HepG2 (cell line): ENCODE results near the gene DNAH9. TPM values are rescaled to one million over a fixed set of nuclear protein-coding genes. Genes with fewer than 3 reads are reported as not detected.

Source experiments
- ATAC-seq: fragments of 200-7000 bp; cut with Tn5 transposase; 3 replicates; pipeline ENCODE4 v1.9.1; 2020; ENCODE audit warnings: mild to moderate bottlenecking, moderate library complexity
- BruUV-seq: library from RNA; stranded (reverse); fragments of 400-500 nt; replicated peaks from 2 replicates; lab custom pipeline; 2021; lab: Mats Ljungman, UMichigan
- CTCF ChIA-PET: fragments of 300-600 bp; formaldehyde crosslinking; extraction: SDS; loops from one replicate; lab custom pipeline; 2021; ENCODE audit warnings: low total read pairs, inconsistent platforms, low intra/inter-chr PET ratio; lab: Yijun Ruan, JAX
- POLR2A ChIA-PET: fragments of 350-600 bp; sonication (Branson Sonifier 250); formaldehyde crosslinking; loops from one replicate; lab custom pipeline; 2020; ENCODE audit warnings: antibody characterized with exemption, inconsistent platforms; lab: Yijun Ruan, JAX
- DNase-seq: peaks from one replicate; pipeline ENCODE4 v3.0.0-alpha.2; 2015; ENCODE audit warnings: low spot score
- FAIRE-seq: peaks from 3 replicates; lab custom pipeline; 2011; peaks lifted over from hg19 to GRCh38; lab: Jason Lieb, UNC
- H2AFZ ChIP-seq: one replicate; pipeline ENCODE4 v1.6.1; 2011; ENCODE audit warnings: low read length, inconsistent platforms
- H3K27ac ChIP-seq: fragments of 300-600 bp; 3 replicates; pipeline ENCODE4 v1.8.0; 2011; ENCODE audit warnings: mixed run types, mild to moderate bottlenecking, mixed read lengths, low read length, inconsistent platforms; ENCODE audit not compliant: insufficient read depth; ENCODE audit errors: extremely low read length
- H3K27me3 ChIP-seq, 2 experiments: fragments of 200-600 bp in 1 of 2; 2 replicates in 1 of 2; 3 replicates in 1 of 2; pipeline versions ENCODE4 v1.6.0 to v1.8.0; 2011; ENCODE audit warnings: low read length in 2 of 2, mild to moderate bottlenecking in 2 of 2, moderate library complexity in 2 of 2, inconsistent platforms in 1 of 2; ENCODE audit not compliant: insufficient read depth in 2 of 2, control insufficient read depth in 1 of 2
- H3K36me3 ChIP-seq, 2 experiments: fragments of 200-600 bp in 1 of 2; replicated peaks in 1 of 2; 2 replicates in 1 of 2; 3 replicates in 1 of 2; pipeline versions ENCODE4 v1.5.1 to v1.8.0; 2011; ENCODE audit warnings: low read length in 2 of 2, inconsistent platforms in 1 of 2; ENCODE audit not compliant: insufficient read depth in 2 of 2, control insufficient read depth in 1 of 2
- H3K4me1 ChIP-seq: 2 replicates; pipeline ENCODE4 v1.5.1; 2012; ENCODE audit warnings: low read length, inconsistent platforms; ENCODE audit not compliant: insufficient read depth
- H3K4me2 ChIP-seq: 2 replicates; pipeline ENCODE4 v1.6.0; 2011; ENCODE audit warnings: low read depth, low read length, inconsistent platforms
- H3K4me3 ChIP-seq, 3 experiments: fragments of 200-600 bp in 1 of 3; sonication (generic), shearing (Covaris generic) in 1 of 3; replicated peaks in 1 of 3; 2 replicates each; pipeline ENCODE4 v1.5.1; 2011 to 2016; ENCODE audit warnings: low read length in 3 of 3, inconsistent platforms in 2 of 3, low read depth in 2 of 3, mild to moderate bottlenecking in 2 of 3, control low read depth in 1 of 3, mixed read lengths in 1 of 3; ENCODE audit not compliant: insufficient read depth in 1 of 3
- H3K79me2 ChIP-seq: one replicate; pipeline ENCODE4 v1.6.1; 2011; ENCODE audit warnings: low read length, inconsistent platforms; ENCODE audit not compliant: insufficient read depth
- H3K9ac ChIP-seq: 2 replicates; pipeline ENCODE4 v1.6.0; 2011; ENCODE audit warnings: mild to moderate bottlenecking, low read depth, low read length, inconsistent platforms; ENCODE audit not compliant: insufficient read depth
- H3K9me3 ChIP-seq: 2 replicates; pipeline ENCODE4 v1.5.1; 2012; ENCODE audit warnings: mild to moderate bottlenecking, low read length
- H4K20me1 ChIP-seq: 2 replicates; pipeline ENCODE4 v1.6.0; 2011; ENCODE audit warnings: inconsistent platforms, mild to moderate bottlenecking, low read length, moderate library complexity; ENCODE audit not compliant: insufficient read depth
- CENPT ChIP-seq: sonication (generic); formaldehyde crosslinking; IDR thresholded peaks from 2 replicates; pipeline ENCODE4 v1.8.0; 2022; ENCODE audit warnings: low read depth, mild to moderate bottlenecking, moderate library complexity, missing genetic modification reagents
- FOXP1 ChIP-seq, 2 experiments: fragments of 450-650 bp in 1 of 2; IDR thresholded peaks; 2 replicates each; pipeline ENCODE4 v1.6.1; 2017 to 2018; ENCODE audit warnings: antibody characterized with exemption in 1 of 2
- NR2F2 ChIP-seq: IDR thresholded peaks from 2 replicates; pipeline ENCODE4 v1.6.1; 2012; ENCODE audit warnings: low read depth, inconsistent platforms, borderline replicate concordance
- REXO4 ChIP-seq: sonication (generic); formaldehyde crosslinking; IDR thresholded peaks from 2 replicates; pipeline ENCODE4 v1.8.0; 2022; ENCODE audit warnings: missing genetic modification reagents, mild to moderate bottlenecking, borderline replicate concordance
- SALL1 ChIP-seq: sonication (generic); formaldehyde crosslinking; IDR thresholded peaks from 2 replicates; pipeline ENCODE4 v1.8.0; 2022; ENCODE audit warnings: mild to moderate bottlenecking, missing genetic modification reagents
- TEAD2 ChIP-seq: sonication (generic); formaldehyde crosslinking; IDR thresholded peaks from 2 replicates; pipeline ENCODE4 v1.9.0; 2021; ENCODE audit warnings: missing genetic modification reagents
- ZBTB25 ChIP-seq: IDR thresholded peaks from 2 replicates; pipeline ENCODE4 v1.6.1; 2018; ENCODE audit warnings: missing genetic modification reagents
- ZNF17 ChIP-seq: sonication (generic); formaldehyde crosslinking; IDR thresholded peaks from 2 replicates; pipeline ENCODE4 v1.5.0; 2020; ENCODE audit warnings: mild to moderate bottlenecking, missing genetic modification reagents
- ZNF274 ChIP-seq: sonication (generic); formaldehyde crosslinking; IDR thresholded peaks from 2 replicates; pipeline ENCODE4 v1.5.1; 2020; ENCODE audit warnings: mild to moderate bottlenecking, missing genetic modification reagents
- ZNF33A ChIP-seq: sonication (generic); formaldehyde crosslinking; IDR thresholded peaks from 2 replicates; pipeline ENCODE4 v1.5.1; 2020; ENCODE audit warnings: missing genetic modification reagents, mild to moderate bottlenecking, moderate library complexity, borderline replicate concordance
- ZNF629 ChIP-seq: sonication (generic); formaldehyde crosslinking; conservative IDR thresholded peaks from 2 replicates; pipeline ENCODE4 v1.5.0; 2020; ENCODE audit warnings: missing genetic modification reagents
- ZNF766 ChIP-seq: sonication (generic); formaldehyde crosslinking; IDR thresholded peaks from 2 replicates; pipeline ENCODE4 v1.5.0; 2020; ENCODE audit warnings: missing genetic modification reagents, borderline replicate concordance
- WGBS: methylation state at CpG from one replicate; pipeline ENCODE4 v1.1.6; 2017; ENCODE audit warnings: low lambda C conversion rate; 5-methylcytosine and 5-hydroxymethylcytosine counted together
- in situ Hi-C: cut with HindIII; loops from 2 replicates; pipeline ENCODE4 v1.10.0; 2017; ENCODE audit warnings: low pct_unique_long_range_greater_than_20kb; ENCODE audit not compliant: extremely low pct_ligation_motif_present
- intact Hi-C: fragments of 100-400 bp; cut with micrococcal nuclease; formaldehyde crosslinking; loops from one replicate; pipeline ENCODE4 v1.10.0; 2022; ENCODE audit not compliant: unreplicated experiment
- polyA plus RNA-seq, 8 experiments: library from polyadenylated mRNA; depleted of rRNA in 3 of 8; stranded (reverse) in 7 of 8; unstranded in 1 of 8; fragments of >200 nt; fragmentation: Illumina TruSeq in 4 of 8; extraction: Trizol in 4 of 8; gene quantifications; 2 replicates each; pipeline versions ENCODE4 v1.2.1 to v1.2.3, GENCODE V29; 2011 to 2016; ENCODE audit warnings: low read depth in 4 of 8, missing spikeins in 1 of 8, mixed read lengths in 1 of 8; ENCODE audit not compliant: insufficient read depth in 1 of 8
- total RNA-seq, 5 experiments: library from RNA; depleted of rRNA; stranded (reverse); fragments of >200 nt; fragmentation: Illumina TruSeq; extraction: Trizol; gene quantifications; 2 replicates each; pipeline ENCODE4 v1.2.3, GENCODE V29; 2016; ENCODE audit warnings: low read depth in 1 of 5
- TF ChIP-seq, protein P1 (sequence below): IDR thresholded peaks from 2 replicates; pipeline ENCODE4 v1.6.1; 2012; ENCODE audit warnings: low read depth, low read length, improper control_type of control experiment

The DNAH9 gene
- total and polyA plus RNA-seq, 2 of the 13 experiments (the other 11 are each of a cell fraction or from before 2014, with no cell fraction given) = not detected

GRCh38 chr17:11627301-11627940 is 29.2 kb downstream of the DNAH9 start:
- POLR2A ChIA-PET = no interaction called here
- ATAC-seq = no peak

More at GRCh38 chr17:11627301-11627940, 29.2 kb downstream of the DNAH9 start:
- TF ChIP-seq ZNF274 (CRISPR knock-in tag) (no peak), FOXP1 (IDR thresholded peaks at IDR 0.05) (no peak), FOXP1 (CRISPR knock-in tag; IDR thresholded peaks at IDR 0.05) (no peak), ZNF629 (no peak), ZNF766 (CRISPR knock-in tag) (no peak), REXO4 (no peak), ZBTB25 (CRISPR knock-in tag) (no peak), ZNF33A (no peak), NR2F2 (no peak), ZNF17 (CRISPR knock-in tag) (no peak), TEAD2 (no peak), CENPT (CRISPR knock-in tag) (no peak), SALL1 (CRISPR knock-in tag) (no peak)
- TF ChIP-seq, protein P1, sequence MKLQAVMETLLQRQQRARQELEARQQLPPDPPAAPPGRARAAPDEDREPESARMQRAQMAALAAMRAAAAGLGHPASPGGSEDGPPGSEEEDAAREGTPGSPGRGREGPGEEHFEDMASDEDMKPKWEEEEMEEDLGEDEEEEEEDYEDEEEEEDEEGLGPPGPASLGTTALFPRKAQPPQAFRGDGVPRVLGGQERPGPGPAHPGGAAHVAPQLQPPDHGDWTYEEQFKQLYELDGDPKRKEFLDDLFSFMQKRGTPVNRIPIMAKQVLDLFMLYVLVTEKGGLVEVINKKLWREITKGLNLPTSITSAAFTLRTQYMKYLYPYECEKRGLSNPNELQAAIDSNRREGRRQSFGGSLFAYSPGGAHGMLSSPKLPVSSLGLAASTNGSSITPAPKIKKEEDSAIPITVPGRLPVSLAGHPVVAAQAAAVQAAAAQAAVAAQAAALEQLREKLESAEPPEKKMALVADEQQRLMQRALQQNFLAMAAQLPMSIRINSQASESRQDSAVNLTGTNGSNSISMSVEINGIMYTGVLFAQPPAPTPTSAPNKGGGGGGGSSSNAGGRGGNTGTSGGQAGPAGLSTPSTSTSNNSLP = no peak
- Histone ChIP-seq H3K4me1 (no peaks in the 10 kb centered on the region), H3K4me3 (no peak overlapping the region), H3K9me3 (no peaks in the 10 kb centered on the region), H3K9ac (no peak overlapping the region), H4K20me1 (no peaks in the 10 kb centered on the region), H3K27me3 (peaks cover 0 to 10% of the 10 kb centered on the region in 2 experiments; a peak in 1 of 5 replicates), H2AFZ (no peak overlapping the region), H3K79me2 (no peaks in the 10 kb centered on the region), H3K27ac (no peak overlapping the region), H3K36me3 (no peaks in the 10 kb centered on the region), H3K4me2 (no peak overlapping the region)
- DNase-seq (no peak), FAIRE-seq (no peak)
- under 1% methylated on average over 7 of the region's 7 CpGs for WGBS
- intact Hi-C loops = no loop called here
- in situ Hi-C loops = no loop called here
- CTCF ChIA-PET = no interaction called here
- BruUV-seq = no TSS peak
